Inflammatory macrophage treated with lipopolysaccharide for 1 hour (primary cell): ENCODE measurements around the gene ATAT1.
"Not testable (repeated sequence)": the region's sequence is repeated elsewhere in the genome, so short reads cannot be mapped to it uniquely, and the experiment has no call there.

ENCODE experiments used
- DNase-seq, 2 donors: peaks; one replicate each; pipeline ENCODE4 v3.0.0-alpha.2; 2020 to 2022

The ATAT1 gene

GRCh38 chr6:30654798-30655742 lies 28.4 kb downstream of the ATAT1 start:
- DNase-seq = no peak

GRCh38 chr6:30655743-30656094 lies 29.0 kb downstream of the ATAT1 start:
- no peak for DNase-seq

- peak; percentile 65 to 69 for DNase-seq
Measured at GRCh38 chr6:30656513-30656912, 29.8 kb downstream of the ATAT1 start.

GRCh38 chr6:30657454-30657853 lies 30.8 kb downstream of the ATAT1 start:
- no peak for DNase-seq

GRCh38 chr6:30657922-30658321 lies 31.2 kb downstream of the ATAT1 start:
- DNase-seq = not testable (repeated sequence)

GRCh38 chr6:30664994-30665767 lies 38.5 kb downstream of the ATAT1 start:
- DNase-seq = no peak

GRCh38 chr6:30666300-30666699 lies 39.6 kb downstream of the ATAT1 start:
- DNase-seq = peak; percentile 33 to 68

GRCh38 chr6:30670760-30671527 lies 44.3 kb downstream of the ATAT1 start:
- no peak for DNase-seq

- DNase-seq = peak; percentile 93 to 97
Measured at GRCh38 chr6:30672445-30673253, 46.0 kb downstream of the ATAT1 start, which contains the start of gene DHX16. Gene DHX16, minus strand, starts transcription at chr6:30673006. Its CDS starts 165 bp downstream, at chr6:30672841.

GRCh38 chr6:30676660-30677285 lies 50.1 kb downstream of the ATAT1 start:
- no peak for DNase-seq

- peak; percentile 55 to 88 for DNase-seq
Measured at GRCh38 chr6:30678964-30679726, 52.5 kb downstream of the ATAT1 start.

- no peak for DNase-seq
Measured at GRCh38 chr6:30679765-30680535, 53.3 kb downstream of the ATAT1 start.

GRCh38 chr6:30681766-30682142 lies 55.1 kb downstream of the ATAT1 start:
- DNase-seq = no peak

- peak; percentile 74 to 85 for DNase-seq
Measured at GRCh38 chr6:30682143-30683117, 55.8 kb downstream of the ATAT1 start.

GRCh38 chr6:30683183-30683979 lies 56.7 kb downstream of the ATAT1 start:
- peak; percentile 82 to 96 for DNase-seq

- DNase-seq = peak in 1 of 2 donors; percentile 10
Measured at GRCh38 chr6:30683980-30684338, 57.3 kb downstream of the ATAT1 start.

GRCh38 chr6:30684386-30685156 lies 57.9 kb downstream of the ATAT1 start:
- DNase-seq = peak; percentile 80 to 95
